Neural cell (in vitro differentiated cells): ENCODE measurements around the gene MST1. TPM values are rescaled to one million over a fixed set of nuclear protein-coding genes. Genes with fewer than 3 reads are reported as not detected.

ENCODE experiments used
- H2AFZ ChIP-seq: fragments of 200-600, 300-800 bp; sonication (generic), shearing (Covaris generic); 2 replicates; pipeline ENCODE4 v1.6.0; 2014; ENCODE audit warnings: low read depth, mild to moderate bottlenecking, antibody characterized with exemption, low read length, moderate library complexity
- H3F3A ChIP-seq: fragments of 200-600 bp; shearing (Covaris generic); 2 replicates; pipeline ENCODE4 v1.6.1; 2016; ENCODE audit warnings: mild to moderate bottlenecking, moderate library complexity, mixed read lengths, antibody characterized with exemption, low read length; ENCODE audit not compliant: insufficient read depth, poor library complexity, severe bottlenecking
- H3K27ac ChIP-seq: fragments of 200-600, 300-800 bp; sonication (generic), shearing (Covaris generic); 2 replicates; pipeline ENCODE4 v1.5.1; 2014; ENCODE audit warnings: mild to moderate bottlenecking, low read length, moderate library complexity
- H3K27me3 ChIP-seq: fragments of 300-800, 200-600 bp; sonication (generic), shearing (Covaris generic); 2 replicates; pipeline ENCODE4 v1.6.0; 2014; ENCODE audit warnings: mild to moderate bottlenecking, low read depth, low read length, moderate library complexity; ENCODE audit not compliant: insufficient read depth
- H3K36me3 ChIP-seq: fragments of 300-800, 200-600 bp; sonication (generic), shearing (Covaris generic); 2 replicates; pipeline ENCODE4 v1.5.1; 2014; ENCODE audit warnings: mild to moderate bottlenecking, antibody characterized with exemption, low read length, moderate library complexity; ENCODE audit not compliant: insufficient read depth
- H3K4me2 ChIP-seq: fragments of 300-800, 200-600 bp; sonication (generic), shearing (Covaris generic); 2 replicates; pipeline ENCODE4 v1.6.0; 2014; ENCODE audit warnings: mild to moderate bottlenecking, low read length
- H3K4me3 ChIP-seq: fragments of 300-800, 200-600 bp; sonication (generic), shearing (Covaris generic); 2 replicates; pipeline ENCODE4 v1.5.1; 2014; ENCODE audit warnings: mild to moderate bottlenecking, low read length, moderate library complexity
- H3K79me2 ChIP-seq: fragments of 200-600 bp; shearing (Covaris generic); replicated peaks from 2 replicates; pipeline ENCODE4 v1.6.0; 2014; ENCODE audit warnings: mild to moderate bottlenecking, low read length, moderate library complexity; ENCODE audit not compliant: insufficient read depth
- H3K9ac ChIP-seq: fragments of 300-800, 200-600 bp; sonication (generic), shearing (Covaris generic); 2 replicates; pipeline ENCODE4 v1.6.1; 2016; ENCODE audit warnings: mild to moderate bottlenecking, low read length, mixed read lengths
- H3K9me2 ChIP-seq: fragments of 200-600 bp; shearing (Covaris generic); 2 replicates; pipeline ENCODE4 v1.6.1; 2016; ENCODE audit warnings: mild to moderate bottlenecking, low read length, mixed read lengths; ENCODE audit not compliant: insufficient read depth
- H3K9me3 ChIP-seq: fragments of 200-600, 300-800 bp; sonication (generic), shearing (Covaris generic); 2 replicates; pipeline ENCODE4 v1.6.1; 2016; ENCODE audit warnings: mild to moderate bottlenecking, mixed run types, low read length, moderate library complexity, mixed read lengths
- H4K20me1 ChIP-seq: fragments of 200-600 bp; shearing (Covaris generic); 2 replicates; pipeline ENCODE4 v1.6.1; 2016; ENCODE audit warnings: mild to moderate bottlenecking, mixed run types; ENCODE audit not compliant: insufficient read depth
- EP300 ChIP-seq: fragments of 450-650 bp; conservative IDR thresholded peaks from 2 replicates; pipeline ENCODE4 v1.6.1; 2014; ENCODE audit warnings: antibody characterized with exemption, mild to moderate bottlenecking, moderate library complexity; ENCODE audit not compliant: poor library complexity, severe bottlenecking
- EZH2 ChIP-seq: fragments of 200-600, 300-800 bp; shearing (Covaris generic), sonication (generic); IDR thresholded peaks from 2 replicates; pipeline ENCODE4 v1.6.1; 2014; ENCODE audit warnings: antibody characterized with exemption, low read length, borderline replicate concordance, mild to moderate bottlenecking; ENCODE audit not compliant: insufficient read depth, poor library complexity, severe bottlenecking
- MXI1 ChIP-seq: fragments of 450-650 bp; conservative IDR thresholded peaks from 2 replicates; pipeline ENCODE4 v1.6.1; 2014; ENCODE audit warnings: antibody characterized with exemption, mild to moderate bottlenecking; ENCODE audit not compliant: poor library complexity, severe bottlenecking
- POLR2AphosphoS5 ChIP-seq: IDR thresholded peaks from 2 replicates; pipeline ENCODE4 v1.6.1; 2012
- RAD21 ChIP-seq: fragments of 450-650 bp; conservative IDR thresholded peaks from 2 replicates; pipeline ENCODE4 v1.6.1; 2014; ENCODE audit warnings: antibody characterized with exemption, mild to moderate bottlenecking, moderate library complexity
- SMC3 ChIP-seq: fragments of 450-650 bp; conservative IDR thresholded peaks from 2 replicates; pipeline ENCODE4 v1.6.1; 2014; ENCODE audit warnings: antibody characterized with exemption, mild to moderate bottlenecking, moderate library complexity; ENCODE audit not compliant: poor library complexity
- TAF1 ChIP-seq: IDR thresholded peaks from 2 replicates; pipeline ENCODE4 v1.6.1; 2012; ENCODE audit warnings: low read depth
- polyA plus RNA-seq: library from polyadenylated mRNA; depleted of rRNA; stranded (reverse); fragments of >200 nt; gene quantifications from 2 replicates; pipeline ENCODE4 v1.2.3, GENCODE V29; 2014
- TF ChIP-seq, protein P1 (sequence below): fragments of 450-650 bp; IDR thresholded peaks from 2 replicates; pipeline ENCODE4 v1.5.1; 2014; ENCODE audit warnings: antibody characterized with exemption, mild to moderate bottlenecking, moderate library complexity; ENCODE audit not compliant: poor library complexity, severe bottlenecking
- TF ChIP-seq, protein P2 (sequence below): IDR thresholded peaks from 2 replicates; pipeline ENCODE4 v1.6.1; 2012; ENCODE audit warnings: borderline replicate concordance

MST1 gene
- polyA plus RNA-seq, 1 donor from 2014 or later, result 64.0 TPM

DNA sequence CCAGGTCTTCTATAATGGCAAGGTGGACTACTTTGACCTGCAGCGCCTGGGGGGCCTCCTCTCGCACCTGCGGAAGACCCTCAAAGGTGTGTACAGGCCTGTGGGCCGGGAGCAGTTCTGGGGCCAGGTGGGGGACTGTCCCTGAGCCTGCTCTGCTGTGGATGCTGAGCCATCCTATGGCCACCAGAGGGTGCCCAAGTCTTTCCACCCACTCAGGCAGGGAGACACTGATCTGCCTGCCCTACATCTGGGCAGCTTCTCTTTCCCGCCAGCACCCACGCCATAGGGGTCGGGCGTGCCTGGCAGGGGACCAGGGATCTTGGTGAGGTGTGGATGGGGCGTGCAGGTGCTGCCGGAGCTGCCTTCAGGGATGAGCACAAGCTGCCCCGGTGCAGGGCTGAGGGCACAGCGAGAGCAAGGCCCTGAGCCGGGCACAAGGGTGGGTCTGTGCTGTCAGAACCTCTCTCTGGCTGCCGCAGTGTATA lies 14.2 kb upstream of the MST1 start:
- Histone ChIP-seq H3K9ac (no peak overlapping the region), H3K27me3 (no peaks in the 10 kb centered on the region), H3K4me2 (no peak overlapping the region), H2AFZ (no peak overlapping the region), H3K36me3 (no peaks in the 10 kb centered on the region), H4K20me1 (no peaks in the 10 kb centered on the region), H3K27ac (no peak overlapping the region), H3K79me2 (no peaks in the 10 kb centered on the region), H3K4me3 (no peak overlapping the region), H3K9me2 (no peaks in the 10 kb centered on the region), H3F3A (no peaks in the 10 kb centered on the region), H3K9me3 (no peaks in the 10 kb centered on the region)
- peak; percentile 82 for TF ChIP-seq RAD21
- TF ChIP-seq, protein P1, sequence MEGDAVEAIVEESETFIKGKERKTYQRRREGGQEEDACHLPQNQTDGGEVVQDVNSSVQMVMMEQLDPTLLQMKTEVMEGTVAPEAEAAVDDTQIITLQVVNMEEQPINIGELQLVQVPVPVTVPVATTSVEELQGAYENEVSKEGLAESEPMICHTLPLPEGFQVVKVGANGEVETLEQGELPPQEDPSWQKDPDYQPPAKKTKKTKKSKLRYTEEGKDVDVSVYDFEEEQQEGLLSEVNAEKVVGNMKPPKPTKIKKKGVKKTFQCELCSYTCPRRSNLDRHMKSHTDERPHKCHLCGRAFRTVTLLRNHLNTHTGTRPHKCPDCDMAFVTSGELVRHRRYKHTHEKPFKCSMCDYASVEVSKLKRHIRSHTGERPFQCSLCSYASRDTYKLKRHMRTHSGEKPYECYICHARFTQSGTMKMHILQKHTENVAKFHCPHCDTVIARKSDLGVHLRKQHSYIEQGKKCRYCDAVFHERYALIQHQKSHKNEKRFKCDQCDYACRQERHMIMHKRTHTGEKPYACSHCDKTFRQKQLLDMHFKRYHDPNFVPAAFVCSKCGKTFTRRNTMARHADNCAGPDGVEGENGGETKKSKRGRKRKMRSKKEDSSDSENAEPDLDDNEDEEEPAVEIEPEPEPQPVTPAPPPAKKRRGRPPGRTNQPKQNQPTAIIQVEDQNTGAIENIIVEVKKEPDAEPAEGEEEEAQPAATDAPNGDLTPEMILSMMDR, result peak; percentile 83
- TF ChIP-seq, protein P2, sequence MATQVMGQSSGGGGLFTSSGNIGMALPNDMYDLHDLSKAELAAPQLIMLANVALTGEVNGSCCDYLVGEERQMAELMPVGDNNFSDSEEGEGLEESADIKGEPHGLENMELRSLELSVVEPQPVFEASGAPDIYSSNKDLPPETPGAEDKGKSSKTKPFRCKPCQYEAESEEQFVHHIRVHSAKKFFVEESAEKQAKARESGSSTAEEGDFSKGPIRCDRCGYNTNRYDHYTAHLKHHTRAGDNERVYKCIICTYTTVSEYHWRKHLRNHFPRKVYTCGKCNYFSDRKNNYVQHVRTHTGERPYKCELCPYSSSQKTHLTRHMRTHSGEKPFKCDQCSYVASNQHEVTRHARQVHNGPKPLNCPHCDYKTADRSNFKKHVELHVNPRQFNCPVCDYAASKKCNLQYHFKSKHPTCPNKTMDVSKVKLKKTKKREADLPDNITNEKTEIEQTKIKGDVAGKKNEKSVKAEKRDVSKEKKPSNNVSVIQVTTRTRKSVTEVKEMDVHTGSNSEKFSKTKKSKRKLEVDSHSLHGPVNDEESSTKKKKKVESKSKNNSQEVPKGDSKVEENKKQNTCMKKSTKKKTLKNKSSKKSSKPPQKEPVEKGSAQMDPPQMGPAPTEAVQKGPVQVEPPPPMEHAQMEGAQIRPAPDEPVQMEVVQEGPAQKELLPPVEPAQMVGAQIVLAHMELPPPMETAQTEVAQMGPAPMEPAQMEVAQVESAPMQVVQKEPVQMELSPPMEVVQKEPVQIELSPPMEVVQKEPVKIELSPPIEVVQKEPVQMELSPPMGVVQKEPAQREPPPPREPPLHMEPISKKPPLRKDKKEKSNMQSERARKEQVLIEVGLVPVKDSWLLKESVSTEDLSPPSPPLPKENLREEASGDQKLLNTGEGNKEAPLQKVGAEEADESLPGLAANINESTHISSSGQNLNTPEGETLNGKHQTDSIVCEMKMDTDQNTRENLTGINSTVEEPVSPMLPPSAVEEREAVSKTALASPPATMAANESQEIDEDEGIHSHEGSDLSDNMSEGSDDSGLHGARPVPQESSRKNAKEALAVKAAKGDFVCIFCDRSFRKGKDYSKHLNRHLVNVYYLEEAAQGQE, result no peak
- peak; percentile 79 for TF ChIP-seq SMC3

DNA sequence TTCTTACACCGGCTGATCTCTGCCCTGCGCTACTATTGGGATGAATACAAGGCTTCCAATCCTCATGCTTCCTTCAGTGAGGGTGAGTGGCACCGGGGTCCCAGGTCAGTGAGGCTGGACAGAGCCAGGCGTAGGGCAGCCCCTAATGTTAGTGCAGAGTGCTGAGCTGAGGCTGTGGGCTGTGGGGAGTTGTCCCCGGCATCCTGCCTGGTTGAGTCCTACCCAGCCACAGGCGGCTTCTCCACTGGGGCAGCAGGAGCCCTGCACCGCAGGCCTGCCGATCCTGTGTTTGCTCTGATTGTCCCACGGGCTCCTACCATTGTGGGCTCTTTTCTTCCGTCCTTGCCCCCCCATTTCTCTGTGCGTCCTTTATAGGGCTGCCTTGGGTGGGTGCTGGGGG lies 13.4 kb upstream of the MST1 start:
- no peaks in the 10 kb centered on the region for H3F3A ChIP-seq
- no peak overlapping the region for H3K4me3 ChIP-seq
- H3K79me2 ChIP-seq, result no peaks in the 10 kb centered on the region
- H2AFZ ChIP-seq, result no peak overlapping the region
- no peak overlapping the region for H3K27ac ChIP-seq
- H4K20me1 ChIP-seq, result no peaks in the 10 kb centered on the region
- no peaks in the 10 kb centered on the region for H3K9me3 ChIP-seq
- no peak overlapping the region for H3K9ac ChIP-seq
- TF ChIP-seq SMC3 (no peak), EP300 (no peak), EZH2 (no peak), TAF1 (no peak), POLR2AphosphoS5 (no peak), RAD21 (no peak), MXI1 (no peak)
- TF ChIP-seq, protein P2, result no peak
- TF ChIP-seq, protein P1, result no peak
- H3K27me3 ChIP-seq, result no peaks in the 10 kb centered on the region
- H3K9me2 ChIP-seq, result no peaks in the 10 kb centered on the region
- no peaks in the 10 kb centered on the region for H3K36me3 ChIP-seq
- H3K4me2 ChIP-seq, result no peak overlapping the region
